ENCODE measurements around the gene WEE1. TPM values are rescaled to one million over a fixed set of nuclear protein-coding genes. Genes with fewer than 3 reads are reported as not detected.
A peak's percentile ranks its signal among the peaks of the same experiment; 100 is the strongest.

WEE1 gene
- polyA plus RNA-seq, 1 donor from 2014 or later, result 16.0 TPM

DNA sequence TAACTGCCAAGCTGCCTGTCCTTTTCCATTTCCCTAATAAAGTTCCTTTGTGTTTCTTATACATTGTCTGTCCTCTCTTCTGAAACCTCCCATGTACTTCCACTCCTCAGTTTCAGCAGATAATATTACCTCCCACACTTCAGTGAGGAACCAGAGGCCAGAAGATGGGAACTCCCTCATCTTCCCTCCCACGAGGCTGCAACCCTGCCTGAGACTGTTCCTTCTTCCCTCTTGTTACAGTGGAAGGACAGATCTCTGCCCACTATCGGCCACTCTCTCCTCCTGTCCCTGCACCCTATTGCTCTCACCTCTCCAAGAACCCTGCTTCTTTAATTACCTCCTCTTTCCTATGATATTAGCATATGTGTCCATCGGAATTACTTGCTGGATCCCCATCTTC is 52.3 kb downstream of the WEE1 start:
- H2AFZ ChIP-seq (ENCODE audit: low read depth, low read length), result no peak overlapping the region
- H3F3A ChIP-seq (ENCODE audit: insufficient read depth, low read length, poor library complexity, severe bottlenecking), result no peaks in the 10 kb centered on the region
- no peak overlapping the region for H3K27ac ChIP-seq (ENCODE audit: low read length)
- no peak overlapping the region for H3K4me3 ChIP-seq (ENCODE audit: low read length)
- no peaks in the 10 kb centered on the region for H3K36me3 ChIP-seq (ENCODE audit: insufficient read depth, low read length)
- no peak overlapping the region for H3K9ac ChIP-seq (ENCODE audit: low read length)
- no peaks in the 10 kb centered on the region for H4K20me1 ChIP-seq (ENCODE audit: insufficient read depth)
- no peaks in the 10 kb centered on the region for H3K27me3 ChIP-seq (ENCODE audit: insufficient read depth, low read depth, low read length)
- TF ChIP-seq TAF1 (IDR thresholded peaks at IDR 0.05; ENCODE audit: low read depth) (no peak), RAD21 (conservative IDR thresholded peaks at IDR 0.05) (no peak), POLR2AphosphoS5 (IDR thresholded peaks at IDR 0.05) (no peak), EP300 (conservative IDR thresholded peaks at IDR 0.05; ENCODE audit: poor library complexity, severe bottlenecking) (no peak), REST (IDR thresholded peaks at IDR 0.05; ENCODE audit: borderline replicate concordance) (no peak)
- TF ChIP-seq, protein P1, sequence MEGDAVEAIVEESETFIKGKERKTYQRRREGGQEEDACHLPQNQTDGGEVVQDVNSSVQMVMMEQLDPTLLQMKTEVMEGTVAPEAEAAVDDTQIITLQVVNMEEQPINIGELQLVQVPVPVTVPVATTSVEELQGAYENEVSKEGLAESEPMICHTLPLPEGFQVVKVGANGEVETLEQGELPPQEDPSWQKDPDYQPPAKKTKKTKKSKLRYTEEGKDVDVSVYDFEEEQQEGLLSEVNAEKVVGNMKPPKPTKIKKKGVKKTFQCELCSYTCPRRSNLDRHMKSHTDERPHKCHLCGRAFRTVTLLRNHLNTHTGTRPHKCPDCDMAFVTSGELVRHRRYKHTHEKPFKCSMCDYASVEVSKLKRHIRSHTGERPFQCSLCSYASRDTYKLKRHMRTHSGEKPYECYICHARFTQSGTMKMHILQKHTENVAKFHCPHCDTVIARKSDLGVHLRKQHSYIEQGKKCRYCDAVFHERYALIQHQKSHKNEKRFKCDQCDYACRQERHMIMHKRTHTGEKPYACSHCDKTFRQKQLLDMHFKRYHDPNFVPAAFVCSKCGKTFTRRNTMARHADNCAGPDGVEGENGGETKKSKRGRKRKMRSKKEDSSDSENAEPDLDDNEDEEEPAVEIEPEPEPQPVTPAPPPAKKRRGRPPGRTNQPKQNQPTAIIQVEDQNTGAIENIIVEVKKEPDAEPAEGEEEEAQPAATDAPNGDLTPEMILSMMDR (IDR thresholded peaks at IDR 0.05; ENCODE audit: poor library complexity, severe bottlenecking), result no peak
- H3K79me2 ChIP-seq (replicated peaks; ENCODE audit: insufficient read depth, low read length), result no peaks in the 10 kb centered on the region
- H3K4me2 ChIP-seq (ENCODE audit: low read length), result peak overlapping the region; percentile 7
- no peaks in the 10 kb centered on the region for H3K9me2 ChIP-seq (ENCODE audit: insufficient read depth, low read length)
- H3K9me3 ChIP-seq (ENCODE audit: low read length), result no peaks in the 10 kb centered on the region

DNA sequence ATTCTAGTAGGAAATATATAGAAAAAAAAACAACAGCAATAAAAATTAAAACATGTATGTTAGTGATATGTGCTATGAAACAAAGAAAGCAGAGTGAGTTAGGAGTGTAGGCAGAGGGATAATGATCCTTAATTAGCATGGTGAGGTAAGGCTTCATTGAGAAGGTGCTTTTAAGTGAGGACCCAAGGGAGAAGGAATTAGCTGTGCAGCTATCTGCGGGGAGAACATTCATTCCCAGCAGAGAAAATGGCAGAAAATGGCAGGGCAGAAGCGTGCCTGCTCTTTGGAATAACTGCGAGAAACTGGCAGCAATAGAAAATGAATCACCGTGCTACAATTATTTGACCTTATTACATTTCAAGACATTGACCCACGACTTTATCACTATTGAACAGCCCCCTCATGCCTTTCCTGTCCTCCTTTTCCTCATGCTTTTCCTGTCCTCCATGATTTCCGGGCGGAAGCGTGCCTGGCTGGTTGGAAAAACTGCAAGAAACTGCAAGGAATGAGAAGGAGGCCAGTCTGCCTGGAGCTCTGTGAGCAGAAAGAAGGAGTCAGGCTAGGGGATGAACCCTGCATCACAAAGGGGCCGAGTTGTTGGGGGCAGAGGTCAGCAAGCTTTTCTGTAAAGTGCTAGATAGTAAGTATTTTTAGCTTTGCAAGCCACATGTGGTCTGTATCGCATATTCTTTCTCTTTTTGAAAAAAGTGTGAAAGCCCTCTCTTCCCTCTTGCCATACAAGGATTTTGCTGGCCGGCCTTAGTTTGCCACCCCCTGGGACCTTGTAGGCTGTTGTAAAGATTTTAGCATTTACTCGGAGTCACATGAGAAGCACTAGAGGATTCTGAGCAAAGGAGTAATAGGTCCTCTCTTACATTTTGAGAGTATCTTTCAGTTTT is 53.3 kb downstream of the WEE1 start:
- H3K9me3 ChIP-seq (ENCODE audit: low read length), result no peaks in the 10 kb centered on the region
- peak overlapping the region; percentile 28 for H3K4me3 ChIP-seq (ENCODE audit: low read length)
- no peaks in the 10 kb centered on the region for H4K20me1 ChIP-seq (ENCODE audit: insufficient read depth)
- no peaks in the 10 kb centered on the region for H3K9me2 ChIP-seq (ENCODE audit: insufficient read depth, low read length)
- H3K27me3 ChIP-seq (ENCODE audit: insufficient read depth, low read depth, low read length), result no peaks in the 10 kb centered on the region
- H3K4me2 ChIP-seq (ENCODE audit: low read length), result peak overlapping the region; percentile 7
- H3F3A ChIP-seq (ENCODE audit: insufficient read depth, low read length, poor library complexity, severe bottlenecking), result no peaks in the 10 kb centered on the region
- H3K36me3 ChIP-seq (ENCODE audit: insufficient read depth, low read length), result no peaks in the 10 kb centered on the region
- peak; percentile 60 for TF ChIP-seq REST (IDR thresholded peaks at IDR 0.05; ENCODE audit: borderline replicate concordance)
- TF ChIP-seq RAD21 (conservative IDR thresholded peaks at IDR 0.05), result no peak
- TF ChIP-seq POLR2AphosphoS5 (IDR thresholded peaks at IDR 0.05), result peak; percentile 41
- TF ChIP-seq, protein P1 (IDR thresholded peaks at IDR 0.05; ENCODE audit: poor library complexity, severe bottlenecking), result no peak
- no peak for TF ChIP-seq EP300 (conservative IDR thresholded peaks at IDR 0.05; ENCODE audit: poor library complexity, severe bottlenecking)
- no peak for TF ChIP-seq SMC3 (conservative IDR thresholded peaks at IDR 0.05; ENCODE audit: poor library complexity)
- TF ChIP-seq EZH2 (IDR thresholded peaks at IDR 0.05; ENCODE audit: borderline replicate concordance, insufficient read depth, low read length, poor library complexity, severe bottlenecking), result no peak
- no peak for TF ChIP-seq MXI1 (conservative IDR thresholded peaks at IDR 0.05; ENCODE audit: poor library complexity, severe bottlenecking)
- no peak overlapping the region for H2AFZ ChIP-seq (ENCODE audit: low read depth, low read length)
- no peak overlapping the region for H3K9ac ChIP-seq (ENCODE audit: low read length)
- peak overlapping the region; percentile 16 for H3K27ac ChIP-seq (ENCODE audit: low read length)
- H3K79me2 ChIP-seq (replicated peaks; ENCODE audit: insufficient read depth, low read length), result no peaks in the 10 kb centered on the region
